H54 (cell line): ENCODE measurements around the gene FXYD6.

Experiments used
- DNase-seq: peaks from one replicate; pipeline ENCODE4 v3.0.0; 2011; ENCODE audit warnings: low spot score, mixed read lengths; ENCODE audit not compliant: insufficient read length
- FAIRE-seq: peaks from 3 replicates; lab custom pipeline; 2011; peaks lifted over from hg19 to GRCh38; lab: Jason Lieb, UNC
- POLR2A ChIP-seq: IDR thresholded peaks from 2 replicates; pipeline ENCODE4 v1.6.1; 2011; ENCODE audit warnings: low read depth, mild to moderate bottlenecking, low read length

The FXYD6 gene

GRCh38 chr11:117834068-117834810 is 42.2 kb downstream of the FXYD6 start:
- TF ChIP-seq POLR2A: no peak
- no peak for FAIRE-seq
- DNase-seq: no peak

- DNase-seq: no peak
Measured at GRCh38 chr11:117833401-117833891, 43.0 kb downstream of the FXYD6 start.

GRCh38 chr11:117832511-117832910 is 43.9 kb downstream of the FXYD6 start:
- FAIRE-seq: no peak
- no peak for DNase-seq
- TF ChIP-seq POLR2A: no peak

More at GRCh38 chr11:117833401-117833891, 43.0 kb downstream of the FXYD6 start:
- FAIRE-seq: no peak
- TF ChIP-seq POLR2A: no peak

- FAIRE-seq: no peak
- TF ChIP-seq POLR2A: no peak
- DNase-seq: no peak
Measured at GRCh38 chr11:117831661-117832415, 44.6 kb downstream of the FXYD6 start.

- TF ChIP-seq POLR2A: no peak
- FAIRE-seq (no peak), DNase-seq (no peak)
Measured at GRCh38 chr11:117830674-117831351, 45.6 kb downstream of the FXYD6 start.

GRCh38 chr11:117830072-117830471 is 46.4 kb downstream of the FXYD6 start:
- no peak for TF ChIP-seq POLR2A
- FAIRE-seq (no peak), DNase-seq (no peak)

- TF ChIP-seq POLR2A: no peak
- FAIRE-seq: no peak
- no peak for DNase-seq
Measured at GRCh38 chr11:117829369-117829725, 47.1 kb downstream of the FXYD6 start.

GRCh38 chr11:117828611-117829368 is 47.7 kb downstream of the FXYD6 start:
- no peak for DNase-seq
- no peak for TF ChIP-seq POLR2A

GRCh38 chr11:117827521-117828511 is 48.6 kb downstream of the FXYD6 start:
- DNase-seq (no peak), FAIRE-seq (no peak)
- no peak for TF ChIP-seq POLR2A

More at GRCh38 chr11:117828611-117829368, 47.7 kb downstream of the FXYD6 start:
- FAIRE-seq: no peak

- DNase-seq (no peak), FAIRE-seq (no peak)
- no peak for TF ChIP-seq POLR2A
Measured at GRCh38 chr11:117826832-117827231, 49.6 kb downstream of the FXYD6 start.

GRCh38 chr11:117826190-117826570 is 50.3 kb downstream of the FXYD6 start:
- DNase-seq (no peak), FAIRE-seq (no peak)
- no peak for TF ChIP-seq POLR2A

- DNase-seq: no peak
Measured at GRCh38 chr11:117825538-117826189, 50.8 kb downstream of the FXYD6 start.

More at GRCh38 chr11:117825538-117826189, 50.8 kb downstream of the FXYD6 start:
- no peak for TF ChIP-seq POLR2A
- no peak for FAIRE-seq
